ENCODE results near the gene PYGL. TPM values are rescaled to one million over a fixed set of nuclear protein-coding genes. Genes with fewer than 3 reads are reported as not detected.

The PYGL gene
- polyA plus RNA-seq, 1 of the 3 experiments (the other 2 are of a cell fraction): 60.2 TPM

GRCh38 chr14:50954811-50955372, 10.6 kb upstream of the PYGL start:
- ChIA-PET POLR2A (interaction anchor here (0.8 to 1.0 kb wide), 2 partner anchors 65 to 140 kb away, joined by 3 to 4 read pairs; partner anchors contain the start of gene TRIM9), CTCF (interaction anchor here (0.6 to 3.5 kb wide), 33 partner anchors 8 to 1586 kb away, joined by 3 to 23 read pairs (median 4); partner anchors contain the start of genes PYGL, TMX1 and TRIM9)

More at GRCh38 chr14:50954811-50955372, 10.6 kb upstream of the PYGL start:
- peaks cover 30% of the 10 kb centered on the region for H3F3A ChIP-seq (replicated peaks; ENCODE audit: insufficient read depth)
- no peaks in the 10 kb centered on the region for H3K9me2 ChIP-seq
- H3K9me3 ChIP-seq: no peaks in the 10 kb centered on the region
- H3K4me2 ChIP-seq: peak overlapping the region; percentile 81
- 0% methylated on average over 1 of the region's 1 CpG for WGBS (ENCODE audit: low lambda C conversion rate)
- H3K4me1 ChIP-seq (ENCODE audit: control insufficient read depth in 1 of 2, insufficient read depth in 2 of 2, low read depth in 1 of 2, low read length in 1 of 2): peaks cover 7 to 21% of the 10 kb centered on the region in 2 experiments
- peak overlapping the region; percentile 78 to 99; a peak in 3 of 4 replicates for H3K27ac ChIP-seq (ENCODE audit: low read depth in 2 of 2, low read length in 1 of 2)
- no peaks in the 10 kb centered on the region for H3K36me3 ChIP-seq (replicated peaks in 1 of 2; ENCODE audit: control insufficient read depth in 1 of 2, insufficient read depth in 2 of 2, low read length in 1 of 2)
- peak overlapping the region; percentile 52; the same call in 1 of the 2 replicates for H2AFZ ChIP-seq (ENCODE audit: low read depth)
- H3K79me2 ChIP-seq (ENCODE audit: insufficient read depth): no peaks in the 10 kb centered on the region
- H3K9ac ChIP-seq: peak overlapping the region; percentile 80
- TF ChIP-seq RFX5 (IDR thresholded peaks at IDR 0.05; ENCODE audit: low read length): no peak
- TF ChIP-seq MAX (IDR thresholded peaks at IDR 0.05; ENCODE audit: low read depth): no peak; the same call in 1 of the 2 replicates
- peak; percentile 91 for TF ChIP-seq SMC3 (IDR thresholded peaks at IDR 0.05; ENCODE audit: low read depth, low read length)
- TF ChIP-seq ELF1 (IDR thresholded peaks at IDR 0.05): no peak
- no peak for TF ChIP-seq TEAD4 (IDR thresholded peaks at IDR 0.05; ENCODE audit: borderline replicate concordance, insufficient read depth)
- no peak for TF ChIP-seq MEF2A (IDR thresholded peaks at IDR 0.05; ENCODE audit: borderline replicate concordance, low read depth)
- peak; percentile 82 for TF ChIP-seq CTCF (IDR thresholded peaks at IDR 0.05)
- no peak for TF ChIP-seq EZH2phosphoT487 (IDR thresholded peaks at IDR 0.05; ENCODE audit: borderline replicate concordance, low read depth)
- TF ChIP-seq PBX3 (IDR thresholded peaks at IDR 0.05): no peak
- no peak for TF ChIP-seq RCOR1 (IDR thresholded peaks at IDR 0.05; ENCODE audit: low read length)
- TF ChIP-seq YY1 (IDR thresholded peaks at IDR 0.05; ENCODE audit: low read depth): peak; percentile 24; the same call in 1 of the 2 replicates
- no peak for TF ChIP-seq CHD2 (IDR thresholded peaks at IDR 0.05; ENCODE audit: low read length, partially characterized antibody)
- no peak for TF ChIP-seq EP300 (IDR thresholded peaks at IDR 0.05; ENCODE audit: borderline replicate concordance in 1 of 2, low read depth in 1 of 2, low read length in 1 of 2)
- TF ChIP-seq FOXJ3 (CRISPR knock-in tag; IDR thresholded peaks at IDR 0.05): no peak
- TF ChIP-seq RAD21 (IDR thresholded peaks at IDR 0.05; ENCODE audit: low read length): peak; percentile 85
- no peak for TF ChIP-seq IRF3 (IDR thresholded peaks at IDR 0.05; ENCODE audit: low read depth, low read length)
- TF ChIP-seq ZBTB33 (IDR thresholded peaks at IDR 0.05; ENCODE audit: borderline replicate concordance, low read depth): no peak
- DNase-seq: peak; percentile 72
- peak overlapping the region in 1 of 2 experiments; percentile 21; a peak in 1 of 4 replicates for H3K4me3 ChIP-seq (ENCODE audit: low read depth in 2 of 2, low read length in 1 of 2)
- H3K27me3 ChIP-seq (ENCODE audit: insufficient read depth): no peaks in the 10 kb centered on the region
- H4K20me1 ChIP-seq (ENCODE audit: insufficient read depth): no peaks in the 10 kb centered on the region

Data from SK-N-SH (cell line).